ENCODE measurements around the gene COQ6. TPM values are rescaled to one million over a fixed set of nuclear protein-coding genes. Genes with fewer than 3 reads are reported as not detected.
"Not testable (repeated sequence)": the region's sequence is repeated elsewhere in the genome, so short reads cannot be mapped to it uniquely, and the experiment has no call there.

The COQ6 gene
- total RNA-seq, 4 donors from 2014 or later: 39.1 to 46.8 (median 42.4) TPM

DNA sequence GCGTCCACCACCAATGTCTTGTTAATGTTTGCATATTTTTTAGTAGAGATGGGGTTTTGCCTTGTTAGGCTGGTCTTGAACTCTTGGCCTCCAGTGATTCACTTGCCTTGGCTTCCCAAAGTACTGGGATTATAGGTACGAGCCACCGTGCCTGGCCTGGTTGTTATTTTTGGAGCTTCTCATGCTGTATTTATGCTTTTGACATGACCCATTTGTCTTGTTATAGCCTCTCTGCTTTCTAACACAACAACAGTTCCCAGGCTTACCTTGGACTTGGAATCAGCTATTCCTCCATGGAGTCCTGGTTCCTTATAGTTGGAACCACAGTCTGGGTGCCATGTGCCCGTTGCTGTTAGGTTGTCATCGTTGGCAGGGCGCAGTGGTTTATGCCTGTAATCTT, 33.8 kb upstream of the COQ6 start:
- no peak for DNase-seq
- no peak overlapping the region for H3K27ac ChIP-seq
- in situ Hi-C loops (cut with MboI; ENCODE audit: low pct_ligation_motif_present in 1 of 4, low pct_unique_long_range_greater_than_20kb in 1 of 4, low sequenced_read_pairs in 3 of 4): no loop called here
- H3K36me3 ChIP-seq: peaks cover 0 to 58% (median 16%) of the 10 kb centered on the region in 4 donors
- no peaks in the 10 kb centered on the region for H3K9me3 ChIP-seq
- no peaks in the 10 kb centered on the region for H3K4me1 ChIP-seq
- intact Hi-C loops (cut with DNase I; ENCODE audit: low total_unique reads): no loop called here
- TF ChIP-seq EP300 (IDR thresholded peaks at IDR 0.05; ENCODE audit: low read depth) (no peak), POLR2AphosphoS5 (IDR thresholded peaks at IDR 0.05) (no peak), POLR2A (IDR thresholded peaks at IDR 0.05) (no peak)
- TF ChIP-seq, protein P1, sequence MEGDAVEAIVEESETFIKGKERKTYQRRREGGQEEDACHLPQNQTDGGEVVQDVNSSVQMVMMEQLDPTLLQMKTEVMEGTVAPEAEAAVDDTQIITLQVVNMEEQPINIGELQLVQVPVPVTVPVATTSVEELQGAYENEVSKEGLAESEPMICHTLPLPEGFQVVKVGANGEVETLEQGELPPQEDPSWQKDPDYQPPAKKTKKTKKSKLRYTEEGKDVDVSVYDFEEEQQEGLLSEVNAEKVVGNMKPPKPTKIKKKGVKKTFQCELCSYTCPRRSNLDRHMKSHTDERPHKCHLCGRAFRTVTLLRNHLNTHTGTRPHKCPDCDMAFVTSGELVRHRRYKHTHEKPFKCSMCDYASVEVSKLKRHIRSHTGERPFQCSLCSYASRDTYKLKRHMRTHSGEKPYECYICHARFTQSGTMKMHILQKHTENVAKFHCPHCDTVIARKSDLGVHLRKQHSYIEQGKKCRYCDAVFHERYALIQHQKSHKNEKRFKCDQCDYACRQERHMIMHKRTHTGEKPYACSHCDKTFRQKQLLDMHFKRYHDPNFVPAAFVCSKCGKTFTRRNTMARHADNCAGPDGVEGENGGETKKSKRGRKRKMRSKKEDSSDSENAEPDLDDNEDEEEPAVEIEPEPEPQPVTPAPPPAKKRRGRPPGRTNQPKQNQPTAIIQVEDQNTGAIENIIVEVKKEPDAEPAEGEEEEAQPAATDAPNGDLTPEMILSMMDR (IDR thresholded peaks at IDR 0.05): no peak
- no peaks in the 10 kb centered on the region for H3K27me3 ChIP-seq
- WGBS, 2 donors (ENCODE audit: low coverage in 1 of 2): 71 to 90% methylated on average over 3 to 6 of the region's 6 CpGs
- no peak overlapping the region for H3K4me3 ChIP-seq

DNA sequence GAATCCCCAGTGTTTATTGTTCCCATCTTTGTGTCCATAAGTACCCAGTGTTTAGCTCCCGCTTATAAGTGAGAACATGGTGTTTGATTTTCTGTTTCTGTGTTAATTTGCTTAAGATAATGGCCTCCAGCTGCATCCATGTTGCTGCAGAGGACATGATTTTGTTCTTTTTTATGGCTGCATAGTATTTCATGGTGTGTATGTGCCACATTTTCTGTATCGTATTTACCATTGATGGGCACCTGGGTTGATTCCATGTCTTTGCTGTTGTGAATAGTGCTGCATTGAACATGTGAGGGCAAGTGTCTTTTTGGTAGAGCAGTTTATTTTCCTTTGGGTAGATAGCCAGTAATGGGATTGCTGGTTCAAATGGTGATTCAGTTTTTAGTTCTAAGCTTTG, 30.6 kb upstream of the COQ6 start:
- H3K27me3 ChIP-seq; DNase-seq; in situ Hi-C loops (cut with MboI; ENCODE audit: low pct_ligation_motif_present in 1 of 4, low pct_unique_long_range_greater_than_20kb in 1 of 4, low sequenced_read_pairs in 3 of 4); H3K27ac ChIP-seq; H3K9me3 ChIP-seq; H3K4me1 ChIP-seq; H3K4me3 ChIP-seq; intact Hi-C loops (cut with DNase I; ENCODE audit: low total_unique reads): not testable (repeated sequence)
- H3K36me3 ChIP-seq: peaks cover 0 to 63% (median 27%) of the 10 kb centered on the region in 4 donors
- 93 to 97% methylated on average over 2 of the region's 2 CpGs for WGBS, 2 donors (ENCODE audit: low coverage in 1 of 2)

DNA sequence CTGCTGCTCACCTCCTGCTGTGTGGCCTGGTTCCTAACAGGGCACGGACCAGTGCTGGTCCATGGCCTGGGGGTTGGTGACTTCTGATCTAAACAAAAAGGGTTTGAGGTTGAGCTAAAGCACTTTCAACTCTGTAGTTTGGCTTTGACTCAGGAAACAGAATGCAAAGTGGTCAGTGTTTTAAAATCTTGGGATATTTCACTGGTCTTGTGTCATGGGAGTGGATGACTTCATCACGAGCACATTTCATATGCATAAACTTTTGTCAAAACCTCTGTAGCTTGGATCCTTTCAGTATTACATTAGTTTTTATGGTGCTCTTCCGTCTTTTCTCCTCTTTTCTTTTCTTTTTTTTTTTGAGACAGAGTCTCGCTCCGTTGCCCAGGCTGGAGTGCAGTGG, 25.8 kb upstream of the COQ6 start:
- WGBS, 2 donors (ENCODE audit: low coverage in 1 of 2): 73 to 83% methylated on average over 3 to 5 of the region's 5 CpGs
- TF ChIP-seq EP300 (IDR thresholded peaks at IDR 0.05; ENCODE audit: low read depth) (no peak), POLR2A (IDR thresholded peaks at IDR 0.05) (no peak), POLR2AphosphoS5 (IDR thresholded peaks at IDR 0.05) (no peak)
- TF ChIP-seq, protein P1 (IDR thresholded peaks at IDR 0.05): no peak
- peaks cover 0 to 93% (median 43%) of the 10 kb centered on the region in 4 donors for H3K36me3 ChIP-seq
- no peaks in the 10 kb centered on the region for H3K4me1 ChIP-seq
- H3K9me3 ChIP-seq: no peaks in the 10 kb centered on the region
- no peaks in the 10 kb centered on the region for H3K27me3 ChIP-seq
- intact Hi-C loops (cut with DNase I; ENCODE audit: low total_unique reads): loop anchor here (5.0 kb wide), 1 partner anchor 568 kb away; the partner anchor contains the start of genes ISCA2 and NPC2
- no peak overlapping the region for H3K27ac ChIP-seq
- no peak for DNase-seq
- H3K4me3 ChIP-seq: no peak overlapping the region
- in situ Hi-C loops (cut with MboI; ENCODE audit: low pct_ligation_motif_present in 1 of 4, low pct_unique_long_range_greater_than_20kb in 1 of 4, low sequenced_read_pairs in 3 of 4): no loop called here

DNA sequence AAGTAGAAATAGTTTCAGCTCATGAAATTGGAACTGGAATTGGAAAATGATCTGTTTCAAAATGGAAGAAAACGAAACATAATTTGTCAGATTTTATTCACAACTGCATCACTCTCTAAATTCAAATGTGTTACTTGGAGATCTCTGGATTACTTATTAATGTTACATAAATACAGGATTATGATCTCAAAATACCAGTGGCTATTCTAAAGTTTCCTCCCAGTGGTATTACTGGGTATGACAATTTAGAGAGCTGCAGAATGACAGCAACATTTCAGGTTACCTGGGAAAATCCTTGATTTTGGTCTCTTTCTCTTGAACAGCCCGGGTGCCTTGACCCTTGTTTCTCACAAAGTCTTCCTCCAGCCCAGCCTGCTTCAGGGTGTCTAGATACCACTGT, 14.4 kb upstream of the COQ6 start:
- Histone ChIP-seq H3K4me3 (no peak overlapping the region), H3K4me1 (no peaks in the 10 kb centered on the region), H3K36me3 (peaks cover 0 to 41% (median 17%) of the 10 kb centered on the region in 4 donors), H3K27ac (no peak overlapping the region), H3K9me3 (no peaks in the 10 kb centered on the region), H3K27me3 (no peaks in the 10 kb centered on the region)
- in situ Hi-C loops (cut with MboI; ENCODE audit: low pct_ligation_motif_present in 1 of 4, low pct_unique_long_range_greater_than_20kb in 1 of 4, low sequenced_read_pairs in 3 of 4): no loop called here
- intact Hi-C loops (cut with DNase I; ENCODE audit: low total_unique reads): no loop called here
- no peak for TF ChIP-seq POLR2A (IDR thresholded peaks at IDR 0.05)
- TF ChIP-seq, protein P1 (IDR thresholded peaks at IDR 0.05): peak in 2 of 5 experiments; percentile 24 to 29
- DNase-seq: no peak
- WGBS, 2 donors (ENCODE audit: low coverage in 1 of 2): 76 to 85% methylated on average over 1 to 2 of the region's 2 CpGs

DNA sequence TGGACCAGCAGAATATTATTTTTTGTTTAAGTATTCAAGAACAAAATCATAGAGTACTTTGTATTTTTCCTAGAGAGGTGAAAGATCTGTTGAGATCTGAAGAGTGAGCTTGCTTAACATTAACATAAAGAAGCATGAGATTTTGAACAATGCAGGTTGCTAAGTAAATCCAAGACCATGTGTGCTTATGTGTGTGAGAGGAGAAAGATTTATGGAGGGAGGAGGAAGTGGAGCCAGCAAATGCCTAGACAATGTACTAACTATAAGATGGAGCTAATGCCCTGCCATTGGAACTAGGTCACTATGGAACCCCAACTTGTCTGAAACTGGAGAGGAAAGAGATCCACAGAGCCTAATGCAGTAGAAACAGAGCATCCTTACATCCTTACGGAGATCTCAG, 13.6 kb upstream of the COQ6 start:
- no peaks in the 10 kb centered on the region for H3K9me3 ChIP-seq
- peaks cover 0 to 37% (median 13%) of the 10 kb centered on the region in 4 donors for H3K36me3 ChIP-seq
- DNase-seq: no peak
- intact Hi-C loops (cut with DNase I; ENCODE audit: low total_unique reads): no loop called here
- in situ Hi-C loops (cut with MboI; ENCODE audit: low pct_ligation_motif_present in 1 of 4, low pct_unique_long_range_greater_than_20kb in 1 of 4, low sequenced_read_pairs in 3 of 4): no loop called here
- TF ChIP-seq EP300 (IDR thresholded peaks at IDR 0.05; ENCODE audit: low read depth) (no peak), POLR2AphosphoS5 (IDR thresholded peaks at IDR 0.05) (no peak)
- TF ChIP-seq, protein P1 (IDR thresholded peaks at IDR 0.05): no peak
- H3K27ac ChIP-seq: no peak overlapping the region
- H3K4me3 ChIP-seq: no peak overlapping the region
- 100% methylated on average over 1 of the region's 1 CpG for WGBS, 2 donors (ENCODE audit: low coverage in 1 of 2)
- no peaks in the 10 kb centered on the region for H3K4me1 ChIP-seq
- no peaks in the 10 kb centered on the region for H3K27me3 ChIP-seq
